Stimulated activated CD8-positive, alpha-beta memory T cell treated with anti-CD3 and anti-CD28 coated beads, Interleukin-4, amount 100 ng/mL, for 4 hours (primary cell): ENCODE data around the gene WWOX.

Source experiments
- DNase-seq, 2 donors: peaks; one replicate each; pipeline ENCODE4 v3.0.0-alpha.2; 2020; ENCODE audit warnings: low read depth in 2 of 2, low spot score in 1 of 2

Gene WWOX

GRCh38 chr16:78916928-78917545 lies 817.6 kb downstream of the WWOX start:
- no peak for DNase-seq

GRCh38 chr16:78918805-78919305 lies 819.4 kb downstream of the WWOX start:
- no peak for DNase-seq

- no peak for DNase-seq
Observed at GRCh38 chr16:78919852-78920251, 820.4 kb downstream of the WWOX start.

- DNase-seq, result no peak
Observed at GRCh38 chr16:78920621-78921020, 821.2 kb downstream of the WWOX start.

GRCh38 chr16:78925083-78925767 lies 825.8 kb downstream of the WWOX start:
- no peak for DNase-seq

GRCh38 chr16:78926723-78927210 lies 827.3 kb downstream of the WWOX start:
- no peak for DNase-seq

GRCh38 chr16:78927766-78928165 lies 828.3 kb downstream of the WWOX start:
- DNase-seq, result no peak

- DNase-seq, result no peak
Observed at GRCh38 chr16:78929841-78930240, 830.4 kb downstream of the WWOX start.

GRCh38 chr16:78930561-78930960 lies 831.1 kb downstream of the WWOX start:
- no peak for DNase-seq

GRCh38 chr16:78931267-78931666 lies 831.8 kb downstream of the WWOX start:
- no peak for DNase-seq

- no peak for DNase-seq
Observed at GRCh38 chr16:78931678-78932077, 832.2 kb downstream of the WWOX start.

- DNase-seq, result no peak
Observed at GRCh38 chr16:78932355-78932943, 833.0 kb downstream of the WWOX start.

GRCh38 chr16:78936060-78936459 lies 836.6 kb downstream of the WWOX start:
- DNase-seq, result no peak

- no peak for DNase-seq
Observed at GRCh38 chr16:78939597-78939996, 840.1 kb downstream of the WWOX start.

GRCh38 chr16:78942625-78943245 lies 843.3 kb downstream of the WWOX start:
- no peak for DNase-seq

GRCh38 chr16:78945336-78945735 lies 845.9 kb downstream of the WWOX start:
- no peak for DNase-seq

GRCh38 chr16:78946556-78946955 lies 847.1 kb downstream of the WWOX start:
- DNase-seq, result no peak

- no peak for DNase-seq
Observed at GRCh38 chr16:78950768-78951167, 851.3 kb downstream of the WWOX start.

- DNase-seq, result no peak
Observed at GRCh38 chr16:78952630-78953029, 853.2 kb downstream of the WWOX start.

GRCh38 chr16:78953526-78953925 lies 854.1 kb downstream of the WWOX start:
- no peak for DNase-seq

- DNase-seq, result no peak
Observed at GRCh38 chr16:78955206-78955605, 855.8 kb downstream of the WWOX start.

- DNase-seq, result no peak
Observed at GRCh38 chr16:78956859-78957258, 857.4 kb downstream of the WWOX start.
